IPS DF 19.7 (cell line): Measurements from ENCODE around the gene S100A6.
"Not testable (repeated sequence)": the region's sequence is repeated elsewhere in the genome, so short reads cannot be mapped to it uniquely, and the experiment has no call there.

Source experiments
- DNase-seq: peaks from one replicate; pipeline ENCODE4 v3.0.0-alpha.2; 2013; ENCODE audit warnings: low read depth, low spot score

Gene S100A6

DNA sequence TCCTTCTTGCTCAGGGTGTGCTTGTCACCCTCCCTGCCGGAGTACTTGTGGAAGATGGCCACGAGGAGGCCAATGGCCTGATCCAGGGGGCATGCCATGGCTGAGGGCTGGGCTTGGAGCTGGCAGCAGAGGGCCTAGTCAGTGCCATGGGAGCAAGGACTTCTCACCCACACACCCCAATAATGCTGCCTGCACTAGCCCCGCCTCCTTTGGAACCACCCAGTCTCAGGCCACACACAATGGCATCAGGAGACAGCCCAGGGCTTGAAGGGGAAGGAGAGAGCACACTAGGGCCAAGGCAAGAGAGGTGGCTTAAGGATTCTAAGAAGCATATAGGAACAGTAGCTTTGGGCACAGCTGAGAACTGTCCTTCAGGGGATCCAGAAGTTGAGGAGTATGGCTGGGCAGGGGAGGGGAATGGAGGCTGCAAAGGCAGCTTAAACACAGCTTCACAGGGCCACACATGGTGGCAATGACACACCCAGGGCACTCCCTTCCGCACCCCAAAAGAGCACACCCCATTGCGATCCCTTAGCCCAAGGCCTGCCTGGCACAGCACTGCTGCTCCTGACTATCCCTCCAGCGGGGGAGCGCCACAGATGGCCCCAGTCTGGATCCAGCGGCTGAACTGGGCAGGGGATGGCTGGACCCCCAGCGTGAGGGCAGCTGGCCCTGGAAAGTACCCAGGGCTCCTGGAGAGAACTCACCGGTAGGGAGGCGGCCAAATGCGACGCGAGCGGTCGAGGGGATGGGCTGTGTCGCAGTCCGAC is at the start of gene S100A6:
Gene S100A6 (minus strand): TSS at position 750 of the 770 bp plus-strand sequence. CDS start 652 bp downstream, at position 98.
- no peak for DNase-seq

DNA sequence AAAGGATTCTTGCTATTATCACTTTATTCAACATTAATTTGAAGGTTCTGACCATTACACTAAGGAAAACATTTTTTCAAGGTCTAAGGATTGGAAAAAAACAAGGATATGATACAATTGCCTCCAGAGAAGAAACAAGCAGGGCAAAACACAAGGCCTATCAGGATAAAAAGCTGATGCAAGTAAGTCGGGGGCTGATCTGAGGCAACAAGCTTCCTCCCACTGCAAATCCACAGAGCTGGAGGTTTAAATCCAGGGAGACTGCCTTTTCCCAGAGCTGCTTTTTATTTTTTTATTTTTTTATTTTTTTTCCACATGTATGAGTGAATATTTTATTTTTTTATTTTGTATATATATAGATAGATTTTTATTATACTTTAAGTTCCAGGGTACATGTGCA is 49.2 kb upstream of the S100A6 start:
- DNase-seq = no peak

DNA sequence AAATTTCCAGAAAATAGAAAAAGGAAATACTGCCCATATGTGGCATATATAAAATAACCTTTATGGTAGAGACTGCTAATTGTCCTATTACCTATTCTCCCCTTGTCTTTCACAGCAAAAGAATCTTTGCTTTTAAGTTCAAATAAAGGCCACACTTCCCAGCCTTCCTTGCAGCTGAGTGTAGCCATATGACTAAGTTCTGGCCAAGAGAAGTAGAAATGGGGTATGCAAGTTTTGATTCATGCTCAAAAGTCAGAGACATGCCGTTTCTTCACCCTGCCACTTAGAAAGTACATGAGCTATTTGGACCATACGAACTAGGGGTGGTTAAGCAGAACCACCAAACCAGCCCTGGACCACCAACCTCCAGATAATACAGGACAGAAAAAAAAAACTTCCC is 48.2 kb upstream of the S100A6 start:
- DNase-seq = no peak

DNA sequence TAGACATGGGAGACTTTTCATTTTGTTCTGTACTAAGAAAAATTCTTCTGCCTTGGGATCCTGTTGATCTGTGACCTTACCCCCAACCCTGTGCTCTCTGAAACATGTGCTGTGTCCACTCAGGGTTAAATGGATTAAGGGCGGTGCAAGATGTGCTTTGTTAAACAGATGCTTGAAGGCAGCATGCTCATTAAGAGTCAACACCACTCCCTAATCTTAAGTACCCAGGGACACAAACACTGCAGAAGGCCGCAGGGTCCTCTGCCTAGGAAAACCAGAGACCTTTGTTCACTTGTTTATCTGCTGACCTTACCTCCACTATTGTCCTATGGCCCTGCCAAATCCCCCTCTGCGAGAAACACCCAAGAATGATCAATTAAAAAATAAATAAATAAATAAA is 47.7 kb upstream of the S100A6 start:
- DNase-seq = not testable (repeated sequence)

DNA sequence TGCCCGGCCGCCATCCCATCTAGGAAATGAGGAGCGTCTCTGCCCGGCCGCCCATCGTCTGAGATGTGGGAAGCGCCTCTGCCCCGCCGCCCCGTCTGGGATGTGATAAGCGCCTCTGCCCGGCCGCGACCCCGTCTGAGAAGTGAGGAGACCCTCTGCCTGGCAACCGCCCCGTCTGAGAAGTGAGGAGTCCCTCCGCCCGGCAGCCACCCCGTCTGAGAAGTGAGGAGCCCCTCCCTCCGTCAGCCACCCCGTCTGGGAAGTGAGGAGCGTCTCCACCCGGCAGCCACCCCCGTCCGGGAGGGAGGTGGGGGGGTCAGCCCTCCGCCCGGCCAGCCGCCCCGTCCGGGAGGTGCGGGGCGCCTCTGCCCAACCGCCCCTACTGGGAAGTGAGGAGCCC is 47.0 kb upstream of the S100A6 start:
- DNase-seq = not testable (repeated sequence)

DNA sequence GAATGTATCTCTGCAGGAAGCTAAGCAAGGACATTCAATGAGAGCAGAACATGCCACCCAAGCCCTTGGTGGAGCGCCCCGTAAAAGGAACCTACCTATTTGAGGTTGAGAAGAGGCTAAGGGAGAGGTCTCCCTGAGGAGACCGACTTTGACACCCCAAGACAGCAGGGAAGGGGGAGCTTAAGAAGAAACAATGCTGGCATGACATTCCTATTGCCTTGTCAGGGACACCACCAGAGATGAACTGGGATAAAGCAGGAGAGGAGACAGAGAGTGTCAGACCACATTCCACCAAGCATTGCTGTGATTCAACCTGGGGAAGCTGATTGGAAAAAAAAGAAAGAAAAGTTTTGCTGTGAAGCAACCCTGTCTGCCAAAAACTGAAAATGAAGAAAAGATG is 43.1 kb upstream of the S100A6 start:
- DNase-seq = no peak

DNA sequence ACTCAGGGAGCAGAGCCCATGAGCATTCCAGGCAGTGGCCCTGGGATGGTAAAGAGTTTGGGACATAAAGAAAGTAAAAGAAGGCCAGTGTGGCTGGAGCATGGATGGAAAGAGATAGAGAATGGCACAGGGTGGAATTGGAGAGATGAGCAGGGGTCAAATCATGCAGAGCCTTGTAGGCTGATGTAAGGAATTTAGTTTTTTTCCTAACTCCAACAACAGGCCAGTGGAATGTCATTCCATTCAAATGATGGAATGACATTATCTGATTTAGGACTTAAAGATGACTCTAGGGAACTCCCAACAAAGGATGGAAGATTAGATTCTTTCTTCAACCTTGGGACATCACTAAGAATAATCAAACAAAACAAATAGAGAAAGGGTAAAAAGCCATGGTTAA is 42.7 kb upstream of the S100A6 start:
- no peak for DNase-seq

DNA sequence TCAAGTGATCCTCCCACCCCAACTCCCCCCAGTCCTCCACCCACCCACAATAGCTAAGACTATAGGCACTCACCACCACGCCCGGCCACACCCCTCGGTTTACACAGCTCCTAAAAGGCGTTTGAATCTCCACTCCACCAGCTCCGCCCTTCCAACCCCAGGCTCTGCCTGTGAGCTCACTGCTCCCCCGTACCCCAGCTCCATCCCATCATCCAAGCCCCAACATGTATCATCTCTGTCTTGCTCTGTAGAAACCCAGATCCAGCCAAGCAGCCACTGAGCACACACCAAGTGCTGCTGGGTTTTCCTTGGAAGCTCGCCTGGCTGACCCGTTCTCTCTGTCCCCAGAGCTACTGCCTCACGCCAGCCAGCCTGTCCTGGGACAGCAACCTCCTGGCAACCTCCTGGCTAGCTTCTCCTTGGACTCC is 41.8 kb upstream of the S100A6 start:
- no peak for DNase-seq

DNA sequence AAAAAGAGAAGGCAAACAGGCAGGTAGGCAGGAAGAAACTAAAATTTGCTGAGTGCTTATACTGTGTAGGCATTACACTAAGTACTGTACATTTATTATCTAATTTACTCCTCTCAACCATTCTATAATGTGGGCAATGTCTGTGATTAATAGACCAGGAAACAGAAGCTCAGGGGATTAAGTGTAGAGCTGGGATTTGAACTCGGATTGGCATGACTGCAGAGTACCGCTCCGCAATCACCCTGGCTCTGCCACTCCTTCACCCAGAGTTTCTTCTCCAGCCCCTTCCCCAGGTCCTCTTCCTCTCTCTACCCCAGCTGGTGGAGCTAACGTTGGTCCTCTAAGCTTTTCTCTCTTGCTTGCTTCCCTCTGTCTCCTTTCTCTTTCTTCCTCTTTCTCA is 41.3 kb upstream of the S100A6 start:
- DNase-seq = no peak

DNA sequence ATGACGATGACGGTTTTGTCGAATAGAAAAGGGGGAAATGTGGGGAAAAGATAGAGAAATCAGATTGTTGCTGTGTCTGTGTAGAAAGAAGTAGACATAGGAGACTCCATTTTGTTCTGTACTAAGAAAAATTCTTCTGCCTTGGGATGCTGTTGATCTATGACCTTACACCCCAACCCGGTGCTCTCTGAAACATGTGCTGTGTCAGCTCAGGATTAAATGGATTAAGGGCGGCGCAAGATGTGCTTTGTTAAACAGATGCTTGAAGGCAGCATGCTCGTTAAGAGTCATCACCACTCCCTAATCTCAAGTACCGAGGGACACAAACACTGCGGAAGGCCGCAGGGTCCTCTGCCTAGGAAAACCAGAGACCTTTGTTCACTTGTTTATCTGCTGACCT is 39.7 kb upstream of the S100A6 start:
- DNase-seq = not testable (repeated sequence)

DNA sequence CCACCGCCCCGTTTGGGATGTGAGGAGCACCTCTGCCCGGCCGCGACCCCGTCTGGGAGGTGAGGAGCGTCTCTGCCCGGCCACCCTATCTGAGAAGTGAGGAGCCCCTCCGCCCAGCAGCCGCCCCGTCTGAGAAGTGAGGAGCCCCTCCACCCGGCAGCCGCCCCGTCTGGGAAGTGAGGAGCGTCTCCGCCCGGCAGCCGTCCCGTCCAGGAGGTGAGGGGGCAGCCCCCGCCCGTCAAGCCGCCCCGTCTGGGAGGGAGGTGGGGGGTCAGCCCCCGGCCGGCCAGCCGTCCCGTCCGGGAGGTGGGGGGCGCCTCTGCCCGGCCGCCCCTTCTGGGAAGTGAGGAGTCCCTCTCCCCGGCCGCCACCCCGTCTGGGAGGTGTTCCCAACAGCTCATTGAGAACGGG is 39.3 kb upstream of the S100A6 start:
- DNase-seq = not testable (repeated sequence)

DNA sequence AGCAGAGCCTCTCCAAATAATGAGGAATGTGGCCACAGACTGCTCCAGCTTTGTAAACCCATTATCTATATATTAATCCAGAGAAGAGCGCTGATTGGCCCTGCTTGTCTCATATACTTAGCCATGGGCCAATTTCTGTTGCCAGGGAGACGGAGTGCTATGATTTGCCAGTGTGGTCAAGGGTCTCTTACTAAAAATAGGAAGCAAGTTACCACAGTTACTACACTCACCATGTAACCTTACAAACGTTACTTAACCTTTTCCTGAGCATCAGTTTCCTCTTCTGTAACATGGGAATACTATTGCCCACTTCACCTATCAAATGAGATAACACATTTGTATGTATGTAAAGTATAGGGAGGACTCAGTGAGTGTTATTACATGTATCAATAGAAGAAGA is 37.6 kb upstream of the S100A6 start:
- DNase-seq = no peak

DNA sequence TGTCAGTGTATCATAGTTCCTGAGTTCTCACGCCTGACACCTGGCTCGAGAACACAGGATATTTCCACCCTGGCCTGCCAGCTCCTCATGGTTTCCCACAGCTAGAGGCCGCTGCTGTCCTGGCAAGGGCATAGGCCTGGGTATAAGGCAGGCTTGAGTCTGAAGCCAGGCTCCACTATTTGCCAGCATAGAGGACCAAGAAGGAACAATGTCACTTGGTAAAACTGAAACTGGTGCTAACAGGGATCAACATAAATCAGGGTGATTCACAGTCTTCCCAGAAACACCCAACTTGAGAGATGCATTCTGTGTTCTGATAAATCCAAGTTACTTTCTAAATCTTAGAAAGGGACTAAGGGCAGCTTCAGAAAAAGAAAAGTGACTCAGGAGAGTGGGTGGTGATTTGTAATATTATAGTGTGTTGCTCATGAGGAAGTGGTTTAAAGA is 36.8 kb upstream of the S100A6 start:
- DNase-seq = no peak

DNA sequence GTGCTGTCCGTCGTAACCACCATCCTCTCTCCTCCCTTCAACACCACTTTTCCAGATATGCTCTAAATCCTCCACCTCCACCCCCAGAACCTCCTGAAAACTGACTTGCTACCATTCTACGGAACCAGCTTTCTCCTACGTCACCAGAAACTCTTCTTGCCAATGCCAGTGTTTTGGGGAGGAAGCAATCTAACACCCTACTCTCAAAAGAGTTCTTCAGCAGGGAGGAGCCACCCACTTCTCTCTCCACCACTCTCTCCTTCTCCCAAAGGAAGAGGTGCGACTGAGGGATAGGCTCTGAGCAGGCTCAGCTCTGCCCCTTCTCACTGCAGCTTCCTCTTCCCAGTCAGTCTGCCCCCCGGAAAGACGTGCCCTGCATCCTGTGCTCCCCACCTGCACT is 35.9 kb upstream of the S100A6 start:
- DNase-seq = no peak

DNA sequence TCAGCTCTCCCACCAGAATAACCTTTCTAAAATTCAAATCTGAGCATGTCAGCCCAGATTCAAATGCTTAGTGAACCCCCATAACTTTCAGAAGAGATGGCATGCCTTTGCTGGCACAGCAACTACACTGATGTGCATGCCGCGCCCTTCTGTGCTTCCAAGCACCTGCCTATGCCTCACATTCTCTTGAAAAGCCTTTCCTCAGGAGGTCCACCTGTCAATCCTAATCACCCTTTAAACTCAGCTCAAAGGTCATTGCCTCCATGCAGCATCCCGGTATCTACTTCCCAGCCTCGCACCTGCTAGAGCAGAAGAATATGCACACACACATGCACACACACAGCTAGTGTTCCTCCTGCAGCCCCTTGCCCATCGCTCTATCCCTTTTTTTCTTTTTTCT is 35.1 kb upstream of the S100A6 start:
- no peak for DNase-seq

DNA sequence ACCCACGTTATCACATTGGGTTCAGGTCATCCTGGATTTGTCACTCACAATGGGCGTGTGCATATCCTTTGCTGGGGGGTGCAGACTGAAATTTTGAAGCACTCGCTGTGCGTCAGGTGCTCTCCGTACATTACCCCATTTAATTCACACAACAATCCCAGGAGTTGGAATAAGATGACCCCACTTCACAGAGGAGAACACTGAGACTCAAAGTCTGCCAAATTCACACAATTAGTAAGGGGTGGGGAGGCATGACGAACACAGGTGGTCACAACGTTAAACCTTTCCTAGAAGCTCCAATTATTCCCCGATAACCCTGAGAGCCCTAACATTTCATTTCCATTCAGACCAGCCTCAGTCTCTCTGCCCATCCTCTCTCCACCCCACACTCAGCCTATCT is 33.7 kb upstream of the S100A6 start:
- DNase-seq = no peak

DNA sequence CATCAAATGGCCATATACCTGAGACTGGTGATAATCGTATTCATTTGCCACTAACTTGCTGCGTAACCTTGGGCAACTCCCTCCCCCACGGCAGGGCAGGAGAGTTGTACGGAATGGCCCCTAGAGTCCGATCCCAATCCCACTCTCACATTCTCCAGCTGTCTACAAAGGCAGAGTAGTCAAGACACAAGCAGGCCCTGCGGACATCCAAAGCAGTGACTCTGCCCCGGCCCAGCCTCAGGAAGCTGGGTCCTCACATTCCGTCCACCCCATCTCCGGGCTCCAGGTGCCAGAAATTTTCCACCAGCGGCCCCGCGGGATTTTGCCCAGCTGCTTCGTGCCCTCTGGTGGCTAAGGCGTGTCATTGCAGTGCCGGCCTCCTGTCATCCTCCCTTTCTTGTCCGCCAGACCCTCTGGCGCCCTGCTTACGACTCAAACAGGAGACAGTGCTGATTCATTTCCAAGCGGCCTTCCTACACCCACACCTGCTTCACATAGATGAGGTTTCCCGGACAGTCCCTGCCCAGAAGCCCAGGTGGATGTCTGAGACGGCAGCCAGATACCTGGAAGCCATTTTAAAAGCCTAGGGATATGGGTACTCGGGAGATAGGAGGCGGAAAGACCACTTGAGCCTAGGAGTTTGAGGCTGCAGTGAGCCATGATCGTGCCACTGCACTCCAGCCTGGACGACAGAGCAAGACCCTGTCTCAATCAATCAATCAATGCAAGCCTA is 32.7 kb upstream of the S100A6 start:
- DNase-seq = peak; percentile 87

DNA sequence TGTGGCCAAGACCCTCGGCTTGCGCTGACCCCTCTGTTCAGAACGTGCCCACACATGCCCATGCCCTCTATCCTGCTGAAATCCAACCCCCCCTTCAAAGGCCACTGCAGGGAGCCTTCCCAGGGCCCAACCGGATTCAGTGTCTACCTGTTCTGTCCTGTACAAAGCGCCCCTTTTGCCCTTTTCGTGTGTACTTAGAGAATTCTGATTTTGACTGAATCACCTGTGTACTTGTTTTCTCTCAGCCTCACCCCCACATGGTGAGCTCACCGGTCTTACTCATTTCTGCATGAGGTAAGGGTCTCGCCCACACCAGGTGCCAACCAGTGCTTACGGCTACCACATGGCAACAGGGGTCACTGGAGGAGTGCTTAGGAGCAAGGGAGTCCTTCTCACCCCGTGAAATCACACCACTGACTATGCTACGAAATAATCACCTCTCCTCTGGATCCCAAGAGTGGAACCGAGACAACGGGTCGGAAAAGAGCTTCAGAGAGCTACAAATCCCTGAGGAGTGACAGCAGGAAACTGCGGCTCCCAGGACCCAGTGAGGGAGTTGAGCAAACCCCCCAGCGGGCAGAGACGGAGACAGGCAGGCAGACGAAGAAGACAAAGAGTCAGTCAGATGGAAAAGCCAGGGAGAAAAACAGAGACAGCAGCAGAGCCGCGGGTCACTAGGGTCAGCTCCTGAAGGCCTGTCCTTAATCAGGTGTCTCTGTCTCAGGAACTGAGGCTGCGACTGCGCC is 32.0 kb upstream of the S100A6 start:
- no peak for DNase-seq

DNA sequence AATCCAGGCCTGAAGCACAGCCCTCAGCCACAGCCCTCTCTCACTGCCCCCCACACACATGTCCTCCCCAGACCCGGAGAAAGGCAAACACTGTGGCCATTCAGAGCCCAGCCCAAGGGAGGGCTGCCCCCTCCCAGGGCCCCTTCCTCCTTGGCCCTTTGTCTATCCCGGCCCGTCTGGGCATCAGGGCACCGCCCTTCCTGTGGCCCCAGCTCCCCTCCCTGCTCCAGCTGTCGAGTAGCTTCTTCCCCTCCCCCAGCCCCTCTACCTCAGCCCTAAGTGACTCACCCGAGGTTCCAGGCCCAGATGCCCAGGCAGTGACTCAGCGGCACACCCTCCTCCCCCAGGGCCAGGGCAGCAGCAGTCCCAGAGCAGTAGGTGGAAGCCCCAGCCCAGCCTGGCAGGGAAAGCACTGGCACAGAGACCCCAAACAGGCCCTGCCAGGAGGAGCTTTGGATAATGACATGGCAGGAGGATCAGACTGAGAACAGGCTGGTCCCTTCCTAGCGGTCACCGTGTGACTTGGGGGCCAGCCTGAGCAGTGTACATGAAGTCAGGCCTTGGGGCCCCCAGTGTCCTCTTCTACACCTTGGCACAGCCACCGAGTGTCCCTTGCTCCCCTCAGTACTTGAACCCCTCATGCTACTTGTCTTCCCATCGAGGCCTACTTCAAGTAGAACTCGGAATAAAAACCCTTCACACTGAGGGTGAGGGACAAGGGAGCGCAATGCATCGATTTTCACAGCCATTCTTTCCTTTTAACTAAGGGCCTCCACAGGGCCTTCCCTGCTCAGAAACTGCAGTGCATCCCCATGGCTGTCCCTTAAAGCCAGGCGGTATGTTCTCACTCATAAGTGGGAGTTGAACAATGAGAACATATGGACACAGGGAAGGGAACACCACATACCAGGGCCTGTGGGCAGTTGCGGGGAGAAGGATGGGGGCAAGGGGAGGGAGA is 30.9 kb upstream of the S100A6 start:
- DNase-seq = peak; percentile 86

DNA sequence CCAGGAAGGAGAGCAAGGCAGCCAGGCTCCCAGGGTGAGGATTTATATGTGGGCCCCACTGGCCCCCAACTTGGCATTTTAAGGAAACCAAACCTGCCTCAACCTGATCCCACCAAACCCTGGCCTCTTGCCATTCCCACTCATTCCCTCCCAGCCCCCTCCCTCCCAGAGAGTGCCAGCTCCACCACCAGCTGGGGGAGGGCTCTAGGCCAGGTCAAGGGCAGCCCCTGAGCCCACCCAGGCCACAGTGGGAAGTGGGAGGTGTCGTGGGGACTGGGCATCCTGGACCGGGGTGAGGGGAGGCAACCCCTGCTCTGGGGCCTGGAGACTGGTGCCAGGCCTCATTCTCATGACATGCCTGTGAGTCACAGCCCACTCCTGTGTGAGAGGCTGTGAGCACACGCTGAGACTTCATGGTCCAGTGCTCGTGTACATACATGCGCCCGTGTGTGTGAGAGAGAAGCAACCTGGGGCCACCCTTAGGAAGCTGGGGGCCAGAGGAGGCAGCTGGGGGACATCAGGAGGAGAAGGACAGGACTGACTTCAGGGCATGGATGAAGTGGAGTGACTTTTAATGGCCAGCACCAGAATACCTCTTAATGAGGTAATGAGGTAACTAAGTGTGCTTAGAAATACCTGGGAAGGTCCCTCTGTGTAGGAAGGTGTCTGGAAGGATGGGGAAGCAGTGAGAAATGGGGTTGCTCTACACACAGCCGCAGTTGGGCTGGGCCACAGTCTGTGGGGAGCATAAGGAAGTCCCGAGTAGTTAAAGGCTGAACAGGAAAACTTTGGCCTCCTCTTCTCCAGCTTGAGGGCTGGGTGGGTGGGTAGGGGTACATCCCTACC is 30.0 kb upstream of the S100A6 start, which contains the start of gene S100A2:
Gene S100A2 (minus strand): TSS at position 316 of the 846 bp plus-strand sequence. CDS start 1,967 bp downstream, outside the sequence.
- no peak for DNase-seq
